Brain pericyte (primary cell): ENCODE results near the gene ZNF414.
"Not testable (repeated sequence)": the region's sequence is repeated elsewhere in the genome, so short reads cannot be mapped to it uniquely, and the experiment has no call there.

Experiments
- DNase-seq: peaks from one replicate; pipeline ENCODE4 v3.0.0-alpha.2; 2012; ENCODE audit warnings: low read depth, low spot score

The ZNF414 gene

GRCh38 chr19:8513687-8514504, at the start of gene ZNF414:
TSS of gene ZNF414 (minus strand) at chr19:8514167. CDS start at chr19:8514046, 121 bp downstream.
- DNase-seq, result peak; percentile 84

DNA sequence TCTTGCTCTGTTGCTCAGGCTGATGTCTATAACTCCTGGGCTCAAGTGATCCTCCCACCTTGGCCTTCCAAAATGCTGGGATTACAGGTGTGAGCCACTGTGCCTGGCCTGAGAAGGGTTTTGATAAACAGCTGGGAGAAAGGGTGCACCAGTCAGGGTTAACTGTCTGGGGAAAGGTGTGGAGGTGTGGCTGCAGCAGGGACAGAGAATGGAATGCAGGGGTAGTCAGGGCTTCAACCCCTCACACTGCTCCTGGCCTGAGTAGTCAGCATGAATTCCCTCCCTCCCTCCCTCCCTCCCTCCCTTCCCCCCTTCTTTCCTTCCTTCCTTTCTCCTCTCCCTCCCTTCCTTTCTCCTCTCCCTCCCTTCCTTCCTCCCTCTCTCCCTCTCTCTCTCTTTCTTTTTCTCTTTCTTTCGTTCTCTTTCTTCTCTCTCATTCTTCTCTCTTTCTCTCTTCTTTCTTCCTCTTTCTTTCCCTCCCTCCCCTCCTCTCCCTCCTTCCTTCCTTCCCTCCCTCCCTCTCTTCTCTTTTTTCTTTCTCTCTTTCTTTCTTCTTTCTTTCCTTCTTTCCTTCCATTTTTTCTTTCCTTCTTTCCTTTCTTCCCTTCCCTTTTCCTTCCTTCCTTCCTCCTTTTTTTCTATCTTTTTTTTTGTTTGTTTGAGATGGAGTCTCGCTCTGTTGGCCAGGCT, 47.3 kb upstream of the ZNF414 start:
- no peak for DNase-seq

- DNase-seq, result no peak
Observed at GRCh38 chr19:8558325-8558724, 44.4 kb upstream of the ZNF414 start.

DNA sequence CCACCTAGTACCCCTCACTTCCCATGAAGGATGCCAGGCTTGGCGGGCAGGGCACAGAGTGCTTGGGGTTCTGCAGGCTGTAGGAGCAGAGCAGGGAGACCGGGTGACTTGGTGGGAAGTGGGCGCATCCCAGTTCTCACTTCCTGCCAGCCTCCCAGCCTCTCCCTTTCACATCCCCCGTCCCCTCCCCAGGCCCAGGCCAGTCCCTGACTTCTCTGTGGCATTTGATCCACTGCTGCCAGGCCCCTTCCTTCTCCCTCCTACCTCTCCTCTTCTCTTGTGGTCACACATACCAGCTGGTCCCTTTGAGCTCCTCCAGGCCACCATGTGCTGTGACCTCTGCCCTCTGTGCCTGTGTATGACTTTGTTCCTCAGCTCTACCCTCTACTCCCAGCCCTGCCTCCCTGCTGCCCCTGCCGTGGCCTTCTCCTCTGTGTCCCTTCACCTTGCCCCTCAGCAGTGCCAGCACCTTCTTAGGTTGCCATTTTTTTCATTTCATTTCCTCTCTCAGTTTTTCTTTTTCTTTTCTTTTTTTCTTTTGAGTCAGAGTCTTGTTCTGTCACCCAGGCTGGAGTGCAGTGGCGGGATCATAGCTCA, 43.8 kb upstream of the ZNF414 start:
- no peak for DNase-seq

- not testable (repeated sequence) for DNase-seq
Observed at GRCh38 chr19:8553729-8554128, 39.8 kb upstream of the ZNF414 start.

GRCh38 chr19:8552810-8553209, 38.8 kb upstream of the ZNF414 start:
- DNase-seq, result no peak

DNA sequence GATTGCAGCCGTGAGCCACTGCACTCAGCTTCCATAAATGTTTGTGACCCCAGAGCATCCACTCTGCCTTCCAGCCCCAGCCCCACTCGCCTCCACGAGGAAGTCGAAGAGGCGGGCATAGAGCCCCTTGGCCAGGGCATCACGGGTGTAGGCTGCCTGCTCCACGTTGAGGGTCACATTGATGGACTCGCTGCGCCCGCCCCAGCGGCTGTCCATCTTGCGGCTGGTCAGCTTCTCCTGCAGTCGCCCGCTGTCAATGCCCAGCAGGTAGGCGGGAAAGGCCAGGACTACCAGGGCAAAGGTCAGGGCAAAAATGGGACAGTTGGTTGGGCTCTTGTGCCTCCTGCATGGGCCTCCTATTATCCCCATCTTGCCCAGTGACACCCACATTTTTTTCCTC, 36.1 kb upstream of the ZNF414 start:
- no peak for DNase-seq

- DNase-seq, result no peak
Observed at GRCh38 chr19:8545743-8546142, 31.8 kb upstream of the ZNF414 start.

- no peak for DNase-seq
Observed at GRCh38 chr19:8544168-8544567, 30.2 kb upstream of the ZNF414 start.

DNA sequence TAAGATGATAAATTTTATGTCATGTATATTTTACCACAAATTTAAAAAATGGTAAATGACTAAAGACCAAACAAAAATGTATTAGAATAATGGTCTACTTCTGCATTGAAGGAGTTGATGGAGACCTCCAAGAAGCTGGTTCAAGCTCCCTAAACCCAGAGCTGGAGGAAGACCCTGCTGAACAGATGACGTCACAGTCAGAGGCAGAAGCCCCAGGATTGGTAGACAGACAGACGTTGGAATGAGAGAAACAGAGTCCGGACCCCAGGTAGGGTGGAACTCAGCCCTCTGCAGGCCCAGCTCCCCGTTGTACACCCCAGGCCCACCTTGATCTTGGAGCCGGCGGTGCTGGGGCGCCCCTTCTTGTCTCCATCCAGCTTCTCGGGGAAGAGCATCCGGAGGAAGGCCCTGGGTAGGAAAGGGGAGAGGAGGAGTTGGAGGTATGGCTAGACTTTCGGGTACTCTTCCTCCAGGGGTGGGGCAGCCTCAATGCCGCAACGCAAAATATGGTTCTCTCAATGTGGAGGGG, 25.7 kb upstream of the ZNF414 start:
- no peak for DNase-seq

DNA sequence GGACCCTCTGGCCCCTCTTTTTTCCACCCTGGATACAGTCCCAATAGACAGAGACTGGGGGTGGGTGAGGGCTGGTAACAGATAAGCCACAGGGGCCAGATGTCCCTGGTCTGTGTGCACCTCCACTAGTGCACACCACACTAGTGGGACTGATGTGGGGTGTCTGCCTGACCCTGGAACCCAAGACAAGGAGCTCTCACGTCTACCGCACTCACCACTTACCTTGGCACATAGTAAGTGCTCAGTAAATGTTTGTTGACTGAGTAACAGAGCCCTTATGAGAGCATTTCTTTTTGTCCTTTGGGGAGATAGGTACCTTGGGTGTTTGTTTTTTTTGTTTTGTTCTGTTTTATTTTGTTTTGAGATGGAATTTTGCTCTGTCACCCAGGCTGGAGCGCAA, 23.1 kb upstream of the ZNF414 start:
- DNase-seq, result no peak

- DNase-seq, result no peak
Observed at GRCh38 chr19:8536282-8536681, 22.3 kb upstream of the ZNF414 start.

GRCh38 chr19:8532225-8532624, 18.3 kb upstream of the ZNF414 start:
- DNase-seq, result no peak

DNA sequence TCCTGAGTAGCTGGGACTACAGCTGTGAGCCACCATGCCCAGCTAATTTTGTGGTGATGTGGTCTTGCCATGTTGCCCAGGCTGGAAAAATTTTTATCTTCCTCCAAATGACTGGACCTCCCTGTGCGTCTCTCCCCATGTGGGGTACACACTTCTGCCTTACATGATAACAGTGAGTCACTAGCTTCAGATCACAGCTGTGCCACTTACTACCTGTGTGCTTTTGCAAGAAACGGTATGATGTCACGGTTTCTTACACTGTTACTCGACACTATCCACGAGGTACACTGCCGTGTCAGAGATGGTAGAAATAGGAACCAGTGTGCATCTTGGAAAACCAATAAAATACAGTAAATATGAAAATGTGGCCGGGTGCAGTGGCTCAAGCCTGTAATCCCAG, 17.5 kb upstream of the ZNF414 start:
- no peak for DNase-seq

DNA sequence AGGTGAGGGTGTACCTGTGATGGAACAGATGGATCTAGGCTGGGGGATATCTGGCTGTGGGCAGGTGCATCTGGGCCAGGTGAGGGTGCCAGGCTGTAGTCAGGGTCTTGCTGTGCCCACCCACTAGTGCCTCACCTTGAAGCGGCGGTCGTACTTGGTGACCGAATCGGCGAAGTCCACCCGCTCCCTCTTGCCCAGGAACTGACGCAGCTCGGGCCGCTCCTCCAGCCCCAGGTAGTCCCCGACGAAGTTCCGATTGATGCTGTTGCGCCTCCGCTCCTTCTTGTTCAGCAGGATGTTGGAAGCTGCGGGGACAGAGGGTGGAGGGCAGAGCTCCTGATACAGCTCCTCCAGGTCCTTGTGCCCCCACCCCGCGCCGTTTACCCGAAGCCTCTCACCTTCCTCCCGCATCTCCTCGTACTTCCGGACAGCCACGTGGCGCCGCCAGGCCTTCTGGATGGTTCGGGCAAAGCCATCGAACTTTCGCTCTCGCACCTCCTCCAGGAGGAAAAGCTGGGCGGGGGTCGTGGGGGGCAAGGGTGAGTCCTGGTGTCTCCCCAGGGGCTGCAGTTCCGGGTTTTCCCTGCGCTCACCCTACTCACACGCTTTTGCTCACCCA, 16.2 kb upstream of the ZNF414 start:
- no peak for DNase-seq

DNA sequence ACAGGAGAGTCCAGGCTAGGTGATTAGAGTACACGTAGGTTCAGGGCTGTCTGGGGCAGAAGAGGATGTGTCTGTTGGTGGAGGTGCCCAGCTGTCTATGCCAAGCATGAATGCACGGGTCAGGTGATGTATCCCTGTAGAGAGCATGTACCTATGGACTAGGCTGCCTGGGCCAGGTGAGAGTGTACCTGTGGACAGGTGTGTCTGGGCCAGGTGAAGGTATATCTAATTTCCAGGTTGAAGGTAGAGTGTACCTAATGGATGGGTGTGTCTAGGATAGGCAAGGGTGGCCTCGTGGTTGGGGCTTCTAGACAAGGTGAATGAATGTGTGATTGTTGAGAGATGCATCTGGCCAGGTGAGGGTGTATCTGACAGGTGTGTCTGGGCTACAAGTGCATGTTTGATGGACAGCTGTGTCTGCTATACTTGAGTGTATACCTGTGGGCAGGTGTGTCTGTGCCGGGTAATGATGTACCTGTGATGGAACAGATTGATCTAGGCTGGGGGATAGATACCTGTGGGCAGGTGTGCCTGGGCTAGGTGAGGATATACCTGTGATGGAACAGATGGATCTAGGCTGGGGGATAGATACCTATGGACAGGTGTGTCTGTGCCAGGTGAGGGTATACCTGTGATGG, 15.5 kb upstream of the ZNF414 start:
- no peak for DNase-seq

DNA sequence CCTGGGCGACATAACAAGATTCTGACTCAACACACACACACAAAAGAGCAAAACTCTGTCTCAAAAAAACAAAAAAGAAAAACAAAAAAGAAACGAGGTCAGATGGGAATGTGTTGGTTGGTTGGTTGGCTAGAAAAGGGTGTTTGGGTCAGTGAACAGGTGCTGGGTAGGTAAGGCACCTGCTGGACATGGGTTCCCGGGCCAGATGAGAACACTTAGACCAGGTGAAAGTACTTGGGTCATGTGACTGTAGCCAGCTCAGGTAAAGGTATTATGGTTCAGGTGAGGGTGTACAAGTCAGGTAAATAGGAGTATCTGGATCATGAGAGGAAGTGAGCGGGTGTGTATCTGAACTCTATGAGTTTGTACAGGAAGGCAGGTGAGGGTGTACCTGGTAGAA, 14.5 kb upstream of the ZNF414 start:
- DNase-seq, result no peak

- DNase-seq, result peak; percentile 62
Observed at GRCh38 chr19:8526345-8527091, 12.6 kb upstream of the ZNF414 start.

DNA sequence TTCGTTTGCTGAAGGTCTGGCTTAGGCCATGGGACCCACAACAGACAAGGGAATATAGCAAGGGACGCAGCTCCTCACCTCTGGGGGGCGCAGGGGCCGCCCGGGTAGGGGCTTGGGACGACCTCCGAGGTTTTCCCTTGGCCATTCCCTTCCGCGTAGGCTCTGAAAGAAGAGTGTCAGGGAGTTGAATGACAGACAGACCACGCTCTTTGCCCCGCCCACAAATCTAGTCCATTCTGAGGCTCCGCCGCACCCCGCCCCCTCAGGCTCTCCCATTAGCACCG, 11.4 kb upstream of the ZNF414 start:
- no peak for DNase-seq

GRCh38 chr19:8519388-8519787, 5.4 kb upstream of the ZNF414 start:
- DNase-seq, result no peak

- DNase-seq, result no peak
Observed at GRCh38 chr19:8518536-8518935, 4.6 kb upstream of the ZNF414 start.
